Brain pericyte (primary cell): ENCODE measurements around the gene PTGIS.

Experiments
- DNase-seq: peaks from one replicate; pipeline ENCODE4 v3.0.0-alpha.2; 2012; ENCODE audit warnings: low read depth, low spot score

Gene PTGIS

DNA sequence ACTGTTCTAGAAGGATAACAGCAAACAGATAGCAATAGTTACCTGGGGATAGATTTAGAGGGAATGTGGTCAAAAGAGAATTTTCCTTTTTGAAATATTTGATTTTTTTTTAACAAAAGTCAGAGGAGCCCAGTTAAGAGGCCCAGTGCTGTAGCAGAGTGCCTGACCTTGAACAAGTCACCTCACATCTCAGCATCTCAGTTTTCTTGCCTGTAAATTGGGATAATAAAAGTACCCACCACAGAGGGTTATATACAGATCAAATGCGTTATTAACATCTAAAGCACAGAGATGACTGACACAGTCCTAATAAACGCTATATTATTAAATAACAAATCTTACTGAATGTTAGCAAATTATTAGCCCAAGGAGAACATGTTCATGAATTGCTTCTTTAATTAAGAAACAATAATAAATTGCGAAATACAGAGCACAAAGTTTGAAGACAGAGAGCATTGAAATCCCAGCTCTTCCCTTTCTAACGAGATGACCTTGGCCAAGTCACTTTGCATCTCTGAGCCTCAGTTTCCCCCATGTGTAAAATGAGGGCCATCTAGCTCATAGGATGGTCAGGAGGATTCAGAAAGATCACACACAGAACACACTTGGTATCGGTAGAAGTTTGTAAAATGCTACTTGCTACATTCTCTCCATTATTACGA lies 35.5 kb downstream of the PTGIS start:
- no peak for DNase-seq

DNA sequence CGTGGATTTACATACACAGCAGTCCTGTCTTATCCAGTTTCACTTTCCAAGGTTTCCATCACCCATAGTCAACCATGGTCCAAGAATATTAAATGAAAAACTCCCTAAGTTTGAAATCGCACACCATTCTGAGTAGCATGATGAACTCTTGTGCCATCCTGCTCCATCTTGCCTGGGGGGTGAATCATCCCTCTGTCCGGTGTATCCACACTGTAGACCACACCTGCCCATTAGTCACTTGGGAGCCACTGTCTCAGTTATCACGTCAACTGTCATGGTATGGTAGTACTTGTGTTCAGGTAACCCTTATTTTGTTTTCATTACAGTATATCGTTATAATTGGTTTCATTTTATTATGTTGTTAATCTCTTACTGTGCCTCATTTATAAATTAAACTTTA lies 38.5 kb downstream of the PTGIS start:
- no peak for DNase-seq

DNA sequence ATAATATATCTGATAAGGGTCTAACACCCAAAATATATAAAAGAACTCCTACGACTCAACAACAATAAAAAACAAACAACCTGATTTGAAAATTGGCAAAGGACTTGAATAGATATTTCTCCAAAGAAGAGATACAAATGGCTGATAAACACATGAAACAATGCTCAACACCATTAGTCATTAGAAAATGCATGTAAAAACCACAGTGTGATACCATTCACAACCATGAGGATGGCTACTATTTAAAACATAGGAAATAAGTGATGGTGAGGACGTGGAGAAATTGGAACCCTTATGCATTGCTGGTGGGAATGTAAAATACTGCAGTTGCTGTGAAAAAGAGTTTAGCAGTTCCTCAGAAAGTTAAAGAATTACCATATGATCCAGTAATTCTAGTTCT lies 41.4 kb downstream of the PTGIS start:
- DNase-seq: no peak

DNA sequence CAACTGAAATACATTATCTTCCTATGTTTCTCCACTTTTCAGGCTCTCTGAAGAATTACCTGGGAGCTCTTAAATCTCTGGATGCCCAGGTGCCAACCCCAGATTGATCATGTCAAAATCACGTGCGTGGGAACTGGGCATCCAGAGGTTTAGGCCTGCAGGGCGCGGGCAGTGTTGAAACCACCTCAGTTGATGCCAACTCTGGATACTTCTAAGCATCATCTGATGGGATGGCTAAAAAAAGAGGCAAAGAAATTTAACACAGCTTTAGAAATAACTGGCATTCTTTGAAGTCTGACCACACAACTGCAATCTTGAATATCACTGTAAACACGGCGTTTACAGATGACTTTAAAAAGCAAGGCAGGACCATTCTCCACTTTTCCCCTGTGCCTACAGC lies 41.9 kb downstream of the PTGIS start:
- DNase-seq: no peak

DNA sequence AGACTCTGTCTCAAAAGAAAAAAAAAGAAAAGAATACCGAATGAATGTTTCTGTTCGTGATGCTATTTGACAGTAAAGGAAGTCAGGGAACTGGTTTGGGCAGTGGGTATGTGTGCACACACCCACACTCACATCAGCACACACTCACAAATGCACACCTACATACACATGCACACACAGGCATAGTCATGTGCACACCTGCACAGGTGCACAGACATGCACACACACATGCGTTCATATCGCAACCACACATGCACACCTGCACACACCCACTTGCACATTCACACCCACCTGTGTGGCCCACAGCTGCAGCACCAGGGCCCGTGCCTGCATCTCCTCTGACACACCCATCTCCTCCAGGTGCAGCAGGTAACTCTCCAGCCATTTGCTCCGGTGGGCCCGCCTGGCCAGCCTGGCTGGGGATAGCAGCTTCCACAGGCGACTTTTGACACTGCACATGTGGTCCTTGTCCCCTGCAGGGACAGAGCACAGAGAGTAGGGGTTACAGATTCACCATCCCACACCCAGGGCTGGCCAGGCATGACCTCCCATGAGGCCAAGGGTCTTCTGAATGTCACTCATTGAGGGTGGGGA lies 44.1 kb downstream of the PTGIS start:
- no peak for DNase-seq

DNA sequence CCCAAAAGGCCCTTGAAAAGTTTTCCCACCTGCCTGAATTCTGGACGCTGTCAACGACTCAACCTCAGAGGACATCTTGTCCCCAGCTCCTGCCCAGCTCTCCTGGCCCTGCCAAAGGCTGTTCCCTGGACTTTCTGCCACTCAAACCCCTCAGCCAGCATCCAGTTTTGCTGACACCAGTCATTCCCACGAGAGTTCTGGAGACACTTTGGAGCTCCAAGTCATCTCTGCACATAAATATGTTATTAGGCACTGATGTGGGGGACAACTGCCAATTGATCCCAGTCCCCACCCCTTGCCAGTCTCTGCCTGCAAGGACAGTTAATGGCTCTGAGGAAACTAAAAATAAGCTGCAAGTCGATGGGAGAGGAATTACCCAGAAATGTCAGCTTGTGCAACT lies 46.6 kb downstream of the PTGIS start:
- DNase-seq: no peak

DNA sequence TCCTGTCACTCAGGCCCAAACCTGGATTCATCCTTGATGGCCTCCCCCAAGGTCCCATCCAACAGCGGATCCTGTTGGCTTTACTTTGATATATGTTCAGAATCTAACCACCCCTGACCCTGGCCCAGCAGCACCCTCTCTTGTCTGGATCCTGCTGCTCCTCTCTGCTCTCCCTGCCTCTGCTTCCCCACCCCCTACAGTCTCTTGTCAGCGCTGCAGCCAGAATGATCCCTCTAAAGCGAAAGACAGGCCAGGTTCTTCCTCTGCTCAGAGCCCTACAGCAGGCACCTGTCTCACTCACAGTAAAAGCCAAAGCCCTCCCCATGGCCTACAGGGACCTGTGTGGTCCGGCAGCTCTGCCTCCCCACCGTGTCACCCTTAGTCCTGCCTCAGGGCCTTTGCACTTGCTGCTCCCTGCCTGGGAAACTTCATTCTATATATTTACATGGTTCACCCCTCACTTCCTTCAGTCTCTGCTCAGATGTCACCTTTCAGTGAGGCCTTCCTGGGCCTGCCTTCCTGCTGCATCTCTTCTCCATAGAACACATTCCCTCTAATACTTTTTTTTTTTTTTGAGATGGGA lies 48.1 kb downstream of the PTGIS start:
- DNase-seq: no peak

DNA sequence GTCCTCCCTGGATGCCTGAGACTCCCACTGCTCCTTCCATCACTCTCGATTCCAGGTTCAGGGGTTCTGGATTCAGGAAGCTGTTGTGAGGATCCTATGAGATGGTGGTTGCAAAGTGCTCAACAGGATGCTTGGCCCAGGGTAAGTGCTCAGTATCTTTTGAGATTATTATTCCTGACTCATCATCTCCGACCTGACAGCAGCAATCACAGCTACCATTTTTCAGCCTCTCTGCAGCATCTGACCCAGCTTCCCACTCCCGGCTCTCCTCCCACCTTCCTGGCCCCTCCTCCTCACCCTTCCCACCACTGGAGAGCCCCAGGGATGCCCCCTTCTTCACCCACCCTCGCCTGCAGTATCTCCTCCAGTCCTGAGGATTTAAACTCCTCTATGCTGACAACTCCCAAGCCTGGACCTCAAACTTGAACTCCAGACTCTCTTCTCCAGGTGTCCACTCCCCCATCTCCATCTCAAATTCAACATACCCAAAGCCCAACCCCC lies 48.7 kb downstream of the PTGIS start:
- no peak for DNase-seq

DNA sequence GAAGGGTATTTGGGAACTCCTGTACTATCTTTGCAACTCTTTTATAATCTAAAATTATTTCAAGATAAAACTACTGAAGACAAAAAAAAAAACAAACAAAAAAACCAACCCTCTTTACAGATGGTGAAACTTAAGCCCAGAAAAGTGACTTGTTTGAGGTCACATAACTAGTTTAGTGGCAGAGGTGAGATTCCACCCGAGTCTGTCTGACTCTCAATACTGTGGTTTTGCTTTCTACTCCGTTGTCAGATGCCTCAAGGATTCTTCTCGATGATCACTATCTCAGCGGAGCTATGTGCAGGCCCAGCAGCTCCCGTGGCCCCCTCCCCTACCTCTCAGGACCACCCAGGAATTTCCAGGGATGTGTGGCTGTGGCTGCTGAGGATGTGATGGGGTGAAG lies 49.4 kb downstream of the PTGIS start:
- no peak for DNase-seq

DNA sequence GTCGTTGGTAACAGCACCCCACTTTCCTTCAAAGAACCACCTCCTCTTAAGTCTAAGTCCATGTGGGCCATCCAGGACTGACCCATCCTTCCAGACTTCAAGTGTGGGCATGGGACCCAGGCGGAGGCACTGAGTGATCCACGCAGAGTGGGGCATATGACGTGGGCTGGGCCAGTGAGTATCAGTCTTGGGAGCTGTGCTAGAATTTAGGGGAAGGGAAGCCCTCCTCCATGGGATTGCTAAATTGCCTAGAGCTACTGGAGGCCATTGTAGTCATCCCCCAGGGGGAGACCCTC lies 50.2 kb downstream of the PTGIS start:
- DNase-seq: no peak

DNA sequence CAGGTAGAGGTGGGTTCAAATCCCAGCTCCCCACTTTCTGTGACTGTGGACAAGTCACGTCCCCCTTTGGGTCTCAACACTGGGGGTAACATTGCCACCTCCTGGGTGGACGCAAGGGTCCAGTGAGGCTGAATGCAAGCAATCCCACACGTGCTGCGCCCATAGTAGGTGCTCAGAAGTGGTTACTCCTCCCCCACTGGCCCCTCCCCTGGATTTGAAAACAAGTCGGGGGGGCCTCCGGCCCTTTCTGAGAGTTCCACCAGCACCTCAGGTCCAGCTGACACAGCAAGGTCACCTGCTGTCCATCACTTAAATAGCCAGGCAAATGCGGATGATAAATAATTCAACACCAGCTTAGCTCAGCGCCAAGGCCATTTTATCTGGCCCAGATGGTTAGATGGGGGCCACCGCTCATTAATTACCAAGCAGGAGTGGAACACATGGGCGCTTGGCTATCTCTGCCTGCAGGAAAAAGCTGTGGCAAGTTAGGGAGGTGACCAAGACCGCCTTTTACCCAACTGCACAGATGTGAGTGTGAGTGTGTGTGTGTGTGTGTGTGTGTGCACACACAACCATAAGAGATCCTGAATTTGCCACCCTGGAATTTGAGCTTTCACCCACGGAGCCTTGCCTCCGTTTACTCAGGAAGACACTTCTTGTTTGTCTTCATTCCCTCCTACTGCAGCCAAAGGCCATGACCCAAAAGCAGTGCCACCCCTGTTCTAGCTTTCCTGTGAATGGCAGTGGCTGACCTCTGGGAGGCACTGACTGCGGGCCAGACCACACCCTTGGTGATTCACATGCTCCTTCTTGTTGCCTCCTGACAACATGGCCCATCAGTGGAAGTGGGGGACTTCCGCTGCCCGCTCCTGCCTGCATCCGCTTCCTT lies 50.8 kb downstream of the PTGIS start:
- DNase-seq: no peak

DNA sequence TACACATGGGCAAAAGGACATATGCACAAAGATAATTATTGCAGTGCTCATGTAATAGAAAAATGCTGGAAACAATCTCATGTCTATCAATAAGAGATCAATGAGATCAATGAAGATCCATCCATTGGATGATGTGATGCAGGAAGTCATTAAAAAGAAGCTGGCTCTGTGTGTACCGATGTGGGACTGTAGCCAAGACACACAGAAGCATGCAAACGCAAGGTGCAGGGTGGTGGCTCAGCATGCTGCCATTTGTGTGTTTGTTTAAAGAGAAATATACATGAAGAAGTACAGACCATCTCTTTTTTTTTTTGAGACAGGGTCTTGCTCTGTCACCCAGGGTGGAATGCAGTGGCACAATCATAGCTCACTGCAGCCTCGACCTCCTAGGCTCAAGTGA lies 52.4 kb downstream of the PTGIS start:
- no peak for DNase-seq

DNA sequence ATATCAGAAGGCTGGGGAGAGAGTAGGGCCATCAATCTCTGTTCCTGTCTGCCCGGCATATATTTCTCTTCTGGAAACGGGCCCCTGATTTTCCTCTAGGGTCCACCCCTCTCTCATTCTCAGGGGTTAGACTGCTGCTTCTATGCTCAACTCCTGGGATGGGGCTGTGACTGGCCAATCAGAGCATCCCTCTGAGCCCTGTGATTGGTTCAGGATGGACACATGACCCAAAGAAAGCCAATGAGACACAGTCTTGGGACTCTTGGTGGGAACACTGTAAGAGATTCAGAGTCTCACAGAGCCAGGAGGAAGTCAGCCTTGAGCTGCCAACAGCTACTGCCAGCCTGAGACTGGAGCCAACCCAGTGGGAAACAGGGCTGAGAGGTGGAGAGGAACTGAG lies 54.4 kb downstream of the PTGIS start:
- DNase-seq: no peak

DNA sequence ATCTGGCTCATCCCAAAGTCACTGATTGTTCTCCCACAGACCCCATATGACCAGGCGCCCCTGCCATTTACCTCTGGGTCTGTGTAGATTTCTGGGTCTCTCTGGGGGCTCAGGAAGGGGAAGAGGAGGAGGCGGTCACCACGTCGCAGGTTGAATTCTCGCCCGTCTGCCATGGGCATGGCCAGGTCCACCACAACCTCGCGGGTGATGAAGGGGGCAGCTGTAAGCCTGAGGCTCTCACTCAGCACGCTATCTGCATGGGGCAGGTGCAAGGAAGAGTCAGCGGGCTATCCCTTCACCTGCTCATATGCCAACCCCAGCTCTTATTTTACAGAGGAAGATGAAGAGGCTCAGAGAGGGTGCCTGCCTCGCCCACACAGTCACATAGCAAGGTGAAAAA lies 54.9 kb downstream of the PTGIS start:
- no peak for DNase-seq

DNA sequence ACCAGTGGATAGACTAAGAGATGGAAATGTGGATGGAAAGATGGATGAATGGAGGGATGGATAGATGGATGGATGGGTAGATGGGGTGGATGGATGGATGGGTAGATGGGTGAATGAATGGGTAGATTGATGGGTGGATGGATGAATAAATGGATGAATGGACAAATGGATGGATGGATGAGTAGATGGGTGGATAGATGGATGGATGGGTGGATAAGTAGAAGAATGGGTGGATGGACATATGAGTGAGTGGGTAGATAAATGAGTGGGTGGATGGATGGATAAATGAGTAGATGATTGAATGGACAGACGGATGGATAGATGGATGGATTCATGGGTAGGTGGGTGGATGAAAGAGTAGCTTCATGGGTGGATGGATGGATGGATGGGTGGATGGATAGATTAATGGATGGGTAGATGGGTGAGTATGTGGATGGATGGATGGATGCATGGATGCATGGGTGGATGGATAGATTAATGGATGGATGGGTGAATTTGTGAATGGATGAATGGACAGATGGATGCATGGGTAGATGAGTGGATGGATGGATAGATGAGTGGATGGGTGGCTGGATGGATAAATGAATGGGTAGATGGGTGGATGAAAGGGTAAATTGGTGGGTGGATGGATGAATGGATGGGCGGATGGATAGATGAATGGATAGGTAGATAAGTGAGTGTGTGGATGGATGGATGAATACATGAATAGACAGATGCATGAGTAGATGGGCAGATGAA lies 56.0 kb downstream of the PTGIS start:
- DNase-seq: no peak

DNA sequence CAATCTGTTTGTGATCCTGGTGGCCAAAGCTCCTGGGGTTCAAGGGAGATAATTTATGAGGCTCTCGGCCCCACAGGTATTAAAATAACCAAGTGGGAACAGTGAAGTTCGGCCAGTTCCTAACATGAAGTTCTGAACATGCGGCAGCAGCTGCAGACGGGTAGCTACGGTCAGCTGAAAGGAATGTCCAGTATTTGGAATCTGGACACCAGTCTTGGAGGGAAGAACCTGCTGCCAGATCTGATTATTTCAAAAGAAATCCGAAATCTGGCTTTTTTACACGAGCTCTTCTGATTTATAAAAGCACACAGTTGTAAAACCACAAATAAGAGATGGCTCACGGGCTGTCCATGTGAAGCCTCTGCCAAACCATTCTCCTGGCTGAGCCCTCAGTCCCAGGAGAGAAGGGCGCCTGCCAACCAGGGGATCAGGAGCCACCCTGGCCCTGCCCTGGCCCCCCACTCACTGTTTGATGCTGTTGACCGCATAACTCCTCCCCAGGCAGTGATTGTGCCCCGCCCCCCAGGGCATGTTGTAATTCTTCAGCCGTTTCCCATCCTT lies 57.3 kb downstream of the PTGIS start:
- no peak for DNase-seq

DNA sequence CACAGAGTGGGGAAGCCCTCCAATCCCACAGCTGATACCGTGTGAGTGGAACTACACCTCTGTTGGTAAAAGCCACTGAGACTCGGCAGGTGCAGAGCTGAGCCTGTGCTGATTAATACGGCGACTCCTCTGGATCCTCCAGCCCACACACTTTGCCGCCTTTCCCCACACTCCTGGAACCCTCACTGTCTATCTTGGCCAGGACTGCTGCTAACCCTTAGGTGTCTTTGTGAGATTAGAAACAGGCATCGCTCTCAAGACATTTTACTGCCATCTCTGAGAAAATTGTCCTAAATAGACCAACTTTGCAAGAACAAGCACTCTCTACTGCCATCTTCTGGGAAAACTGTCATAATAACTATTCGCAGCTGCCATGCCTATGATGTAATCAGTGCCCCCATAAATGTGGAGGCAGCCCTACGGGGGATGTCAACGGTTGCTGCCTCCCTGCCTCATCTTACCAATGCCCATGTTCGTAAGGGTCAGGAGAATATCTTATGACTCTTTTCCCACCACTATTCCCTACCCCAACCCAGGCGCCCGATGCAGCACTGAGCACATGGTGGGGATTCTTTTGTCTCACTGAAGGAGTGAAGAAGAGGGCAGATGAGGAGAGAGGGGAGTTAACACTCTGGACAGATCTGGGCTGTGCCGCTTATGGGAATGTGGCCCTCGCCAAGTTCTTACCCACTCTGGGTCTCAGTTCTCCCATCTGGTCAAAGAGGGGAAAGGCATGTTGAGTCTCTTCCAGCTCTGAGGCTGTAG lies 59.3 kb downstream of the PTGIS start:
- DNase-seq: no peak

DNA sequence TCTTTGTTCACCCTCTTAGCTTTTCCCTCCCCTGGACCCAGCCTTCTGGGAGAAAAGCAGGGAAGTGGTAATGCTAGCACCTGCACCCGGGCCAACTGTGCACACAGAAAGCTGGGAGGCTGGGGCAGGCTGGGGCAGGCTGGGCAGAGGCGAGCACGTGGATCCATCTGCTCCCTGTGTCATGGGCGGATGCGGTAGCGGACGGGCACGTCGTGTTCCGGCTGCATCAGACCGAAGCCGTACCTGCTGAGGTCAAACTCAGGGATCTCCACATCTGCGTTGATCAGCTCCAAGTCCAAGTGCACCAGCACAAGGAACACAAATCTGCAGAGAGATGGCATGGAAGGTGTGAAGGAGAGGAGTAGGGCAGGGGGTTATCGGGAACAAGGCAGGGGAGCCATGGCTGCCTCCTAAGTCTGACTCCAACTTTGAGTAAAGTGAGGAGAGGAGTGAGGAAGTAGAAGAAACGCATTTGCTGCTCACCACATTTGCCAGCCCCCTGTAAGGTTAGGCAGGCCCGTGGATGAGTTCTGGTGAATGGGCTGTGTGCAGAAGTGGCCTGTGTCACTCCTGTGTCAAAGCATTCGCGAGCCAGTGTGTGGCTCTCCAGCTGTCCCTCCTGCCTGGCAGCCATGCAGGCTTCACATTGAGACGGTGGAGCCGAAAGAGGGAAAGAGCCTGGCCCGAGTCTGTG lies 60.0 kb downstream of the PTGIS start:
- no peak for DNase-seq

DNA sequence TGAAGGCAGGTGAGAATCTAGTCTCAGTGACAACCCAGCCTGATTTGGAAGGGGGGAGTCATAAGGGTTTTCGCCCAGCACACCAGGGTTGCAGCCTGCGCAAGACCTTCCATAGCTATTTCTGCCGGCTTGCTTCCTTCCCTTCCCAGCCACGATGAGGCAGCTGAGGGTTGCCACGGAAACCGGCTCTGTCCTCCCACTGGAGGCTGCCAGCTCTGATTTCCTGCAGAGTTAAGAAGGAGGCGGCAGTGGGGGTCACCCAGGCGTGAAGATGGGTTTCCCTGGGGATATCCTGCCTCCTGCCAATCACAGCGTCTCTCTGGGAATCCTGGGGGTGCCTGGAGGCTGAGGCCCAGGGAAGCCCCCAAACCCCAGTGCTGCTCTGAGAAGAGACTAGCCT lies 62.4 kb downstream of the PTGIS start:
- DNase-seq: no peak

DNA sequence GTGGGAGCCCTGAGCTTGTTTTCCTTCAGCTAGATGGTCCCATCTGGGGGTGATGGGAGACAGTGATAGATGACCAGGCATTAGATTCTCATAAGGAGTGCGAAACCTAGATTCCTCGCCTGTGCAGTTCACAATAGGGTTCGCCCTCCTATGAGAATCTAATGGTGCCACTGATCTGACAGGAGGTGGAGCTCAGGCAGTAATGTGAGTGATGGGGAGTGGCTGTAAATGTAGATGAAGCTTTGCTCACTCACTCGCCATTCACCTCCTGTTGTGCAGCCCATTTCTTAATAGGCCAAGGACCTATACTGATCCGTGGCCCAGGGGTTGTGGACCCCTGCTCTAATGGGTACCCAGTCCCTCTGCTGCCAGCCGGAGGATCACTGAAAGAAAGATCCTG lies 64.8 kb downstream of the PTGIS start:
- DNase-seq: no peak
